GM12892 (cell line): ENCODE data around the gene GRAMD2A.
"Not testable (repeated sequence)": the region's sequence is repeated elsewhere in the genome, so short reads cannot be mapped to it uniquely, and the experiment has no call there.

Source experiments
- POLR2A ChIP-seq: IDR thresholded peaks from 2 replicates; pipeline ENCODE4 v1.6.1; 2011; ENCODE audit warnings: low read depth, low read length, control low read depth
- TAF1 ChIP-seq: IDR thresholded peaks from 2 replicates; pipeline ENCODE4 v1.6.1; 2011; ENCODE audit warnings: low read depth, mild to moderate bottlenecking, control low read depth, low read length, borderline replicate concordance

- not testable (repeated sequence) for TF ChIP-seq TAF1, POLR2A
These were observed 25.6 kb downstream of the GRAMD2A start for GRCh38 chr15:72171978-72172377.
